Right cardiac atrium (tissue), 5 donors: Measurements from ENCODE around the gene AOC2. TPM values are rescaled to one million over a fixed set of nuclear protein-coding genes. Genes with fewer than 3 reads are reported as not detected.
A peak's percentile ranks its signal among the peaks of the same experiment; 100 is the strongest.

ENCODE experiments used
- ATAC-seq, 2 donors: fragments of 200-7000 bp; cut with Tn5 transposase; one replicate each; pipeline versions ENCODE4 v1.8.0 to v1.9.1; 2020; ENCODE audit warnings: moderate library complexity in 2 of 2, mild to moderate bottlenecking in 1 of 2
- DNase-seq, 3 donors: peaks; one replicate each; pipeline ENCODE4 v3.0.0-alpha.2; 2020
- H3K27ac ChIP-seq: one replicate; pipeline ENCODE4 v1.5.1; 2013; ENCODE audit warnings: mild to moderate bottlenecking, low read length, control low read depth, moderate library complexity
- H3K27me3 ChIP-seq: one replicate; pipeline ENCODE4 v1.6.1; 2013; ENCODE audit not compliant: control insufficient read depth, insufficient read depth
- H3K4me1 ChIP-seq: one replicate; pipeline ENCODE4 v1.6.1; 2013; ENCODE audit warnings: low read length; ENCODE audit not compliant: control insufficient read depth, insufficient read depth
- H3K4me3 ChIP-seq: one replicate; pipeline ENCODE4 v1.5.1; 2013; ENCODE audit warnings: low read length, control low read depth
- H3K9me3 ChIP-seq: one replicate; pipeline ENCODE4 v1.6.1; 2013; ENCODE audit warnings: low read length; ENCODE audit not compliant: control insufficient read depth
- WGBS: extraction: QIAGEN DNeasy Blood & Tissue Kit; methylation state at CpG from one replicate; pipeline ENCODE4 v1.1.7; 2013; 5-methylcytosine and 5-hydroxymethylcytosine counted together
- intact Hi-C, 4 donors: fragments of 100-400 bp; cut with DNase I; formaldehyde crosslinking; loops; one replicate each; pipeline versions ENCODE4 v1.11.0 to v1.14.0; 2022 to 2023
- polyA plus RNA-seq: library from polyadenylated mRNA; stranded (reverse); fragments of 200-250 nt; gene quantifications from one replicate; pipeline ENCODE4 v1.2.3, GENCODE V29; 2013
- total RNA-seq, 4 donors: library from RNA; stranded (reverse); fragmentation: NEBNext Ultra II Directional; extraction: Animal tissue kit (Norgen Biotek cat#: 25700); gene quantifications; one replicate each; pipeline ENCODE4 v1.2.1, GENCODE V29; 2021
- donor health status: healthy with polysubstance abuse.
- donor health status: DM: no; HTN: yes; CAD: no.
- donor health status: DM: no; HTN: no; CAD: no.
- donor health status: DM: no; HTN: yes; CAD: no; lungs with severe emphysema.
- donor health status: DM: yes; HTN: yes; CAD: no.

AOC2 gene
- total and polyA plus RNA-seq, 5 donors: 0.37 to 0.67 (median 0.52) TPM

DNA sequence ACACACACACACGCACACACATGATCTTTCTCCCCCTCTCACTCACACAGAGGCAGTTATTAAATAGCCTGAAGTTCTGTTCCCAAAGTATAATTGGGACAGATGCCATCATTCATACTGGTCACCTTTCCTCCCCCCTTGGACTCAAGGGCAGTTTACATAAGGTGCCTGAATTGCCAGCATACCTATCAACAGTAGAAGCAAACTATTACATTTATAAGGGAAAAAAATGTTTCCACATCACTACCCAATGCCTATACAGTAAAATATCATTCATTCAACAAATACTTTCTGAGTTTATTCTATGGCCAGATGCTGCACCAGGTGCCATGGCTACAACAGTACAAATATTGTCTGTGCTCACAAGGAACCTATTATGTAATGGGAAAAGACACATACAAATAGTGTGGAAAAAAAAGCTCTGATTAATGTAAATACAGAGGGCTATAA lies 39.4 kb upstream of the AOC2 start:
- H3K4me3 ChIP-seq: no peak overlapping the region
- intact Hi-C loops: no loop called here
- no peaks in the 10 kb centered on the region for H3K4me1 ChIP-seq
- H3K27ac ChIP-seq: no peak overlapping the region
- no peak for DNase-seq
- 96% methylated on average over 1 of the region's 1 CpG for WGBS
- H3K27me3 ChIP-seq: no peaks in the 10 kb centered on the region
- no peaks in the 10 kb centered on the region for H3K9me3 ChIP-seq
- ATAC-seq: no peak

DNA sequence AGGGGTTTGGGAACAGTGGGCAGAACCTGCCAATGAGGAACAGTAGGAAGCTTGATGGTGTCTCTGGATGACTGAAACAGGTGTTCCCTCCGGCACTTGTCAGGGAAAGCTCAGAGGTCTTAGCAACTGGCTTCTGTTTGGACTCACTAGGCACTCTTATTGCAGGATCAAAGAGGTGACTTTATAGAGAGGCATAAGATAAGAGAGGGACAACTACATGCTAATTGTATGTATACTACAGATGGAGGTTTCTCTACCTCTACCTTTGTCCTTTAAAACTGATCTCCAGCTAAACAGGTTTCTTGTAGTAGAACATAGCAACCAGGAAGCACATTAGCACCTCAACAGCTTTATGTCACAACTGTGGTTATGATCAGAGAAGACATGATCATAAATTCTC lies 38.1 kb upstream of the AOC2 start:
- 100% methylated on average over 1 of the region's 1 CpG for WGBS
- intact Hi-C loops: no loop called here
- no peaks in the 10 kb centered on the region for H3K9me3 ChIP-seq
- no peaks in the 10 kb centered on the region for H3K4me1 ChIP-seq
- DNase-seq: no peak
- H3K27ac ChIP-seq: no peak overlapping the region
- H3K27me3 ChIP-seq: no peaks in the 10 kb centered on the region
- no peak for ATAC-seq
- H3K4me3 ChIP-seq: no peak overlapping the region

DNA sequence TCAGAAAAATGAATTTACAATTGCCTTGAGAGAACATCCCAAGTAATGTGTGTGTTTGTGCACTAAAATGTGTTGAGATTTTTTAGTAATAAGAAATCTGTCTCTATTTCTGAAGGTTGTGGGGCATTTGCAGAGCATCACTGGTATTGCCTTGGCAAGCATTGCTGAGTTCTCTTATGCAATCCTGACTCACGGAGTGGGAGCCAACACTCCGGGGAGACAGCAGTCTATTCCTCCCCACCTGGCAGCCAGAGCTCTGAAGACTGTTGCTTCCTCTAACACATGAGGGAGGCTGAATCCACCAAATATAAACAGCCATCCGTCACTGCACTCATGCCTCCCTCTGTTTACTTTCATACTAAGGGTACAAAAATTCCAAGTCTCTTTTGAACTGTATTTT lies 35.1 kb upstream of the AOC2 start:
- Histone ChIP-seq H3K4me3 (no peak overlapping the region), H3K27me3 (no peaks in the 10 kb centered on the region), H3K9me3 (no peaks in the 10 kb centered on the region), H3K4me1 (no peaks in the 10 kb centered on the region), H3K27ac (no peak overlapping the region)
- 33% methylated on average over 3 of the region's 3 CpGs for WGBS
- DNase-seq: no peak
- ATAC-seq: peak; percentile 36 to 50
- intact Hi-C loops: no loop called here

DNA sequence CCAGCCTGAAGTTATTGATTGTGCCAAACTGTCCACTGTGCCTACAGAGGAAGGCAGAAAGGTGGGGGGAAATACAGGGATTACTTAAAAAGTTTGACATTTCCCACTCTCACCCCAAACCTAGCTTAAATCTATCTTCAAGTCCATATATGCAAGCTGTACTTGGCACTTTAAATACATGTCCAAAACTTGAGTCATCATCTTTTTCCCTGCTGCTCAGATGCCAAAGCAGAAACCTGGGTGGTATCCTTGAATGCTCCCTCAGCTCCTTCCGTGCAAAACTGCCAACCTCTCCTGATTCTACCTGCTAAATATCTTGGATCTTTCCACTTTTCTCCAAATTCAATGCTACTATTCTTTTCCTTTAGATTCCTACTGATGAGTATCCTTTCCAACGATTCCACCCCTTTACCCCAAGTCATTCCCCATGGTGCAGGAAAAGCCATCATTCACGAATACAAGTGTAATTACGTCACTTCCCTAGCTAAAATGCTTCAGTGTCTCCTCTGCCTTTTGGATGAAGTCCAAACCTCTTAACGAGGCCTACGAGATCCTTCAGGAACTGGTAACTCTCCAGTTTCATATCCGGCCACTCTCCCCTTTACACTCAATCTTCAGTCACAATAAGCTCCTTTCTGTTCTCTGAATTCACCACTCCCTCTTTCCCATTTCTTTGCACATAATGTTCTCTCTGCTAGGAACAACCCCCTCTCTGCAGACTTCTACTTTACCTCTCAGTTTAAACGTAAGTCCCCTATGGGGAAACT lies 29.6 kb upstream of the AOC2 start:
- Histone ChIP-seq H3K4me3 (no peak overlapping the region), H3K27ac (peak overlapping the region; percentile 48), H3K4me1 (no peaks in the 10 kb centered on the region), H3K27me3 (no peaks in the 10 kb centered on the region), H3K9me3 (no peaks in the 10 kb centered on the region)
- DNase-seq: no peak
- intact Hi-C loops: loop anchor here in 3 of 4 donors (10.0 kb wide), 2 partner anchors 90 to 100 kb away; no protein-coding TSS in a partner anchor
- ATAC-seq: no peak
- 36% methylated on average over 8 of the region's 8 CpGs for WGBS

DNA sequence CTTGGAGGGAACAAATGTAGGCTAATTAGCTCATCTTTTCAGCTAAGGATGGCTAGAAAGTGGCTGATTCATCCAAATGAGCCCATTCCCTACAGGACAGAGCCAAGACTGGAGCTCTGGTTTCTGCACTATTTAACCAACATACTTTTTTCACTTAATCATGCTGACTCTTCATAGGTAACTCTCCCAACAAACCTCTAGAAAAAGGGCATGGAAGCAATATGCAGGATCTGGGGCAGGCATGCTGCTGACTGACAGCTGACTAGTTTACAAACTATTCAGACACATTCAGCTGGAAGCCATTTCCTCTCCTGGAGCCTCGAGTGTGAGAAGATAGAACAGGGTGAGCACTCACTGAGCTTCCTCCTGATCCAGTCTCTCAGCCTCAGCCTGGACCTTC lies 26.5 kb upstream of the AOC2 start:
- DNase-seq: no peak
- no peak overlapping the region for H3K27ac ChIP-seq
- no peak overlapping the region for H3K4me3 ChIP-seq
- intact Hi-C loops: loop anchor here in 3 of 4 donors (10.0 kb wide), 2 partner anchors 93 to 103 kb away; no protein-coding TSS in a partner anchor
- no peak for ATAC-seq
- WGBS: 57% methylated on average over 1 of the region's 1 CpG
- H3K27me3 ChIP-seq: no peaks in the 10 kb centered on the region
- no peaks in the 10 kb centered on the region for H3K4me1 ChIP-seq
- no peaks in the 10 kb centered on the region for H3K9me3 ChIP-seq

DNA sequence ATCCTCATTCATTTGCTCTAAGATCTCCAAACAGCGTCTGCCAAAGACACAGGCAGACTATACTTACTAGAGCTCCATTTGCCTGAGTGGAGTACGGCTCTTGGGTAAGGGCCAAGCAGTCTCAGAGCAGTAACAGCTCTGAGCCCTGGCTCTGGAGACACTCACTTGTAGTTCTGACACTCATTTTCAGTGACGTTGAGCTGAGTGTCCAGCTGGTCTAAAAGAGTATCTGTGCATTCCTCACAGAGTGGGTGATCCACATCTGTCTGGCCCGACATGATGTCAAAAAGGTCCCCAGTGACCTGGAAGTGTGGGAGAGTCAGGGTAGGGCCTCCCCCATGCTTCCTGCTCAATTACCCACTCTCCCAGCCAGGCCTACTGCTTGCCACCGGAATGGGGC lies 26.0 kb upstream of the AOC2 start:
- Histone ChIP-seq H3K4me1 (no peaks in the 10 kb centered on the region), H3K9me3 (no peaks in the 10 kb centered on the region), H3K27ac (no peak overlapping the region), H3K4me3 (no peak overlapping the region), H3K27me3 (no peaks in the 10 kb centered on the region)
- intact Hi-C loops: loop anchor here in 3 of 4 donors (10.0 kb wide), 2 partner anchors 94 to 104 kb away; no protein-coding TSS in a partner anchor
- ATAC-seq: no peak
- 64% methylated on average over 5 of the region's 5 CpGs for WGBS
- DNase-seq: no peak

DNA sequence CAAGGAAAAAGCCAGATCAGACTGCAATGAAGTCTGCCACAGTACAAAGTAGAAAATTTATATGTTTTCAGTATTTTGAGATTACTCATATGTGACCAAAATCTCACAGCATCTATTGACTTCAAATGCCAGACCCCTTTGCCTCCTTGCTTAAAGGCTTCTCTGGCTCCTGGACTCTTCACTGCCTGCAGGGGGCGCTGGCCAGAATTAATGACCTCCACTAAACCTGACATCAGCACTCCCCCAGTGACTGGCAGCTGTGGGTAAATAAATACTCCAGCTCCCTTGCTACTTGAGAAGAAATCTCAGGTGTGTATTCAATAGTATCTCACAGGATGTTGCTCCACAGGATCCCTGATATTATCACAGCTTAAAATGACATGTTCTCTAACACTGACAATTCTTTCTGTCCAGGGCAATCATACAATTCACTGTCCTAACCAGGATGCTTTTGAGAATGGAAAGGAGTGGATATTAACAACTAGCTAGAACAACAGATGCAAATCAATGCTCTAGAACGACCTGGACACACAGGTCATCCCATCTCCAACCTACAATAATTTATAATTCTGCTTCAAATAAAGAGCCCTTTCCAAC lies 24.3 kb upstream of the AOC2 start:
- intact Hi-C loops: loop anchor here in 3 of 4 donors (10.0 kb wide), 2 partner anchors 95 to 105 kb away; no protein-coding TSS in a partner anchor
- ATAC-seq (no peak), DNase-seq (peak; percentile 57 to 71 (median 69))
- WGBS: 30% methylated on average over 2 of the region's 2 CpGs
- Histone ChIP-seq H3K4me1 (peaks cover 2% of the 10 kb centered on the region), H3K27ac (no peak overlapping the region), H3K27me3 (no peaks in the 10 kb centered on the region), H3K9me3 (no peaks in the 10 kb centered on the region), H3K4me3 (no peak overlapping the region)

DNA sequence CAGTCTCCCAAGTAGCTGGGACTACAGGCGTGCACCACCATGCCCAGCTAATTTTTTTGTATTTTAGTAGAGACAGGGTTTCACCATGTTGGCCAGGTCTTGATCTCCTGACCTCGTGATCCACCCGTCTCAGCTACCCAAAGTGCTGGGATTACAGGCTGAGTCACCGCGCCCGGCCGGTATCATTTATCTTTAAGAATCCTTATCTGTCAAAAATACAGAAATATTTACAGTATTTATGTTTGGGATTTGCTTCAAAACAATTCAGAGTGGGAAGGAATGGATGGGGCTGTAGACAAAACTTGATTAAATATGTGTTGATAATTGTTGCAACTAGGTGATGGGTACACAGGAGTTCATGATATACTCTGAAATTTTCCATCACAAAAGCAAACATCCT lies 23.2 kb upstream of the AOC2 start:
- WGBS: 92% methylated on average over 7 of the region's 7 CpGs
- no peaks in the 10 kb centered on the region for H3K9me3 ChIP-seq
- H3K27ac ChIP-seq: no peak overlapping the region
- DNase-seq (no peak), ATAC-seq (no peak)
- H3K27me3 ChIP-seq: no peaks in the 10 kb centered on the region
- no peak overlapping the region for H3K4me3 ChIP-seq
- H3K4me1 ChIP-seq: peaks cover 2% of the 10 kb centered on the region
- intact Hi-C loops: no loop called here

DNA sequence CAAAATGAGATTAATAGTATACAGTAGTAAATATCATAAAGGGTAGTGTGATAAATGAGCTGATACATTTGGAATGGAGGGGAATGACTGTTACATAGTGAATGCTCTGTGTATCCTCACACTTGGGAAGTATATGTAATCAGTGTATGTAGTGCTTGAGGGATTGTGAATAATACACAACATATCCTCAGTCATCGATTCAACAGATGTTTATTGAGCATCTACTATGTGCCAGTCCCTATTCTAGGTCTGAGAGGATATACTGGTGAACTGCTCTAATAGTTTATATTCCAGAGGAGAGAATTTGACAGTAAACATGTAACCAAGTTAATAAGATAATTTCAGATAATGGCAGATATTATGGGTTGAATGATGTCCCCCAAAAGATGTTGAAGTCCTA lies 16.9 kb upstream of the AOC2 start:
- intact Hi-C loops: no loop called here
- DNase-seq (no peak), ATAC-seq (no peak)
- Histone ChIP-seq H3K27ac (no peak overlapping the region), H3K9me3 (no peaks in the 10 kb centered on the region), H3K4me1 (peaks cover 2% of the 10 kb centered on the region), H3K4me3 (no peak overlapping the region), H3K27me3 (no peaks in the 10 kb centered on the region)
- WGBS: 88% methylated on average over 1 of the region's 1 CpG

DNA sequence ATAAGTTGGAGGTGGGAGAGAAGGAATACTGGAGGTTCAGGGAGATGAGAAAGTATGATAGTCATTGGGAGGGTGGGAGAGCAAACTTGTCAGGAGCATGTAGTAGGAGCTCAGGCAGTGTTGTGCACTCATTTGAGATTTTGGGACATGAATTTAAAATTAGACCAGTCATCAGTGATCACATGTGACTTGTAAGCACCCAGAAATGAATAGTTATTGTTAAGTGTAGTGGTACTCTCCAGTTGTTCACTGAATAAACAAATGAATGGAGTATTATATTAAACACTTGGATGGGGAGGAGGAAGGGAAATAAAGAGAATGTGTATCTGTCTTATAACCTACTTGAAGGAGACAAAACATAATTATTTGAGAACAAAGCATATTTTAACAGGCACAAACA lies 13.4 kb upstream of the AOC2 start:
- no peak overlapping the region for H3K27ac ChIP-seq
- H3K9me3 ChIP-seq: no peaks in the 10 kb centered on the region
- no peaks in the 10 kb centered on the region for H3K4me1 ChIP-seq
- ATAC-seq: no peak
- H3K4me3 ChIP-seq: no peak overlapping the region
- DNase-seq: no peak
- H3K27me3 ChIP-seq: no peaks in the 10 kb centered on the region
- intact Hi-C loops: no loop called here

DNA sequence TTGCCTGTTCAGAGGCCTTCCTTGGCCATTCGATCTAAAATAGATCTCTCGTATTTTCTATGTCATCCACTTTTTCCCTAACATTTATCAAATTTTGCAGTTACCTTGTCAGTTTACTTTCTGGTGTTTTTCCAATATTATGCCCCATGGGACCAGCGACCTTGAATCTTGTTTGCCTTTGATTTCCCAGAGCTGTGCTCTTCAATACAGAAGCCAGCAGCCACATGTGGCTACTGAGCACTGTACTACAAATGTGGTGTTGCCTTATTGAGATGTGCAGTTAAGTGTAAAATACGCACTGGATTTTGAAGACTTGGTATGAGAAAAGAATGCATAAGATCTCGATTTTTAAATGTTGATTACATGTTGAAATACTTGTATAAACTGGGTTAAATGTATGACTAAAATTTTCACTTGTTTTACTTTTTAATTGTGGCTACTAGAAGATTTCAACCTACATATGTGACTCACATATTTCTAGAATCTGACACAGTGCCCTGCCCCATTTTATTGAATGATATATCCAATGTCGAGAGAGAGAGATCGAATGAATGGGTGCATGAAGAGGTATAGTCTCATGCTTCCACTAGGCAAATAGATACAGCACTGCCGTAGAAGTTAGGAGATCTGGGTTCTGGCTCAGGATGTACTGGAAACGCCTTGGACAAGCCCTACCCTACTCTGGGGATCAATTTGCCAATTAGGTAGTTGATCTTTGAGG lies 12.0 kb upstream of the AOC2 start:
- Histone ChIP-seq H3K4me3 (peak overlapping the region; percentile 84), H3K9me3 (no peaks in the 10 kb centered on the region), H3K27ac (peak overlapping the region; percentile 89), H3K4me1 (no peaks in the 10 kb centered on the region), H3K27me3 (no peaks in the 10 kb centered on the region)
- intact Hi-C loops: no loop called here
- 53% methylated on average over 9 of the region's 9 CpGs for WGBS
- DNase-seq (no peak), ATAC-seq (peak in 1 of 2 donors; percentile 35)
